Measurements from ENCODE around the gene TGFBI.

DNA sequence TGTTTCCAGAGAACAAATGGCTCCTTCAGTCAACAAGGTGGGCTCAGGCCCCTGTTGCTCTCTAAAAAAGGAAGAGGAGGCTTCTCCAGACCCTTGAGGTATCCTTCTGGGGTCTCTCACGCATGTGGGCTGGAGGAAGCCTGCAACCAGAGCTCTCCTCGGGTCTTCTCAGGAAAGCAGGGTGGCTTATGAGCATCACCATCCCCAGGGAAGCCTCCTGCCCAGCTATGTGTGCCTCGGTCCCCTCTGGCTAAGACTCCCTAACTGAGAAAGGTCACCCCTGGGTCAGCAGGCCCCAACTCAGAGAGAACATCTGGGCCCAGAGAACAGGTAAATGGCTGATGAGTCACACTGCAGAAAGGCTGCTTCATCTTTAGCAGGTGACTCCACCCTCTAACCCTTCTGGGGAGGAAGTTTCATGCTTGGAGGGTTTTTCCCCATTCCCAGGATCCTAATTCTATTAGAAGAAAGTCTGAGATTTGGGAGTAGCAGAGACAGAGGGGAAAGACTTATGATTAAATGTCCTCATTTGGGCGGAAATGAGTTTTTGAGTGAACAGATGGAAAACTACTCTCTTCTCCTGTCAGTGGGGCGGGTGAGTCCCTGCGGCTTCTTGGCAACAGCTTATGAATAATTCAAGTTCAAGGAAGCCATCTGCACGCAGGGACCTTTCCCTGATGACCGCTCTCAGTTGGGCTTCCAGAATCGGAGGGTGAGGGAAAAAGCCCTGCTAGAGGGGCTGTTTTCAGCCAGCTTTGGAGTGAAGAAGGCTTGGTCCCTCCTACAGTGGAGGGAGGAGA is 41.9 kb downstream of the TGFBI start:
- TF ChIP-seq, protein P1, sequence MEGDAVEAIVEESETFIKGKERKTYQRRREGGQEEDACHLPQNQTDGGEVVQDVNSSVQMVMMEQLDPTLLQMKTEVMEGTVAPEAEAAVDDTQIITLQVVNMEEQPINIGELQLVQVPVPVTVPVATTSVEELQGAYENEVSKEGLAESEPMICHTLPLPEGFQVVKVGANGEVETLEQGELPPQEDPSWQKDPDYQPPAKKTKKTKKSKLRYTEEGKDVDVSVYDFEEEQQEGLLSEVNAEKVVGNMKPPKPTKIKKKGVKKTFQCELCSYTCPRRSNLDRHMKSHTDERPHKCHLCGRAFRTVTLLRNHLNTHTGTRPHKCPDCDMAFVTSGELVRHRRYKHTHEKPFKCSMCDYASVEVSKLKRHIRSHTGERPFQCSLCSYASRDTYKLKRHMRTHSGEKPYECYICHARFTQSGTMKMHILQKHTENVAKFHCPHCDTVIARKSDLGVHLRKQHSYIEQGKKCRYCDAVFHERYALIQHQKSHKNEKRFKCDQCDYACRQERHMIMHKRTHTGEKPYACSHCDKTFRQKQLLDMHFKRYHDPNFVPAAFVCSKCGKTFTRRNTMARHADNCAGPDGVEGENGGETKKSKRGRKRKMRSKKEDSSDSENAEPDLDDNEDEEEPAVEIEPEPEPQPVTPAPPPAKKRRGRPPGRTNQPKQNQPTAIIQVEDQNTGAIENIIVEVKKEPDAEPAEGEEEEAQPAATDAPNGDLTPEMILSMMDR (conservative IDR thresholded peaks at IDR 0.05; ENCODE audit: low read depth, low read length), result no peak
- no peak for TF ChIP-seq EZH2 (IDR thresholded peaks at IDR 0.05; ENCODE audit: borderline replicate concordance, low read depth, low read length, poor library complexity, severe bottlenecking)
